SK-N-SH (cell line): ENCODE data around the gene PNLDC1.
"Not testable (repeated sequence)": the region's sequence is repeated elsewhere in the genome, so short reads cannot be mapped to it uniquely, and the experiment has no call there.

Experiments used
- CHD2 ChIP-seq: fragments of 150-350 bp; IDR thresholded peaks from 2 replicates; pipeline ENCODE4 v1.6.1; 2018; ENCODE audit warnings: low read length; ENCODE audit not compliant: partially characterized antibody
- CTCF ChIP-seq: fragments of 200-600 bp; sonication (generic); IDR thresholded peaks from 2 replicates; pipeline ENCODE4 v1.6.1; 2017; ENCODE audit warnings: antibody characterized with exemption, mild to moderate bottlenecking, moderate library complexity
- FOXM1 ChIP-seq: IDR thresholded peaks from 2 replicates; pipeline ENCODE4 v1.4.0; 2012; ENCODE audit warnings: low read depth, mild to moderate bottlenecking
- POLR2AphosphoS5 ChIP-seq: IDR thresholded peaks from 2 replicates; pipeline ENCODE4 v1.6.1; 2012; ENCODE audit warnings: low read depth, low read length

DNA sequence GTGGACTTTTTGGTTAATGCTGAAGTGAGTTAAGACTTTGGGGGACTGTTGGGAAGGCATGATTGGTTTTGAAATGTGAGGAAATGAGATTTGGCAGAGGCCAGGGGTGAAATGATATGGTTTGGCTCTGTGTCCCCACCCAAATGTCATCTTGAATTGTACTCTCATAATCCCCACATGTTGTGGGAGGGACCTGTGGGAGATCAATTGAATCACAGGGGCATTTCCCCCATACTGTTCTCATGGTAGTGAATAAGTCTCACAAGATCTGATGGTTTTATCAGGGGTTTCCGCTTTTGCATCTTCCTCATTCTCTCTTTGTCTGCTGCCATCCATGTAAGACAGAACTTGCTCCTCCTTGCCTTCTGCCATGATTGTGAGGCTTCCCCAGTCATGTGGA, 49.8 kb downstream of the PNLDC1 start:
- TF ChIP-seq CTCF, FOXM1, CHD2, POLR2AphosphoS5: not testable (repeated sequence)
